ENCODE results near the gene CCDC33.
A peak's percentile ranks its signal among the peaks of the same experiment; 100 is the strongest.

The CCDC33 gene

DNA sequence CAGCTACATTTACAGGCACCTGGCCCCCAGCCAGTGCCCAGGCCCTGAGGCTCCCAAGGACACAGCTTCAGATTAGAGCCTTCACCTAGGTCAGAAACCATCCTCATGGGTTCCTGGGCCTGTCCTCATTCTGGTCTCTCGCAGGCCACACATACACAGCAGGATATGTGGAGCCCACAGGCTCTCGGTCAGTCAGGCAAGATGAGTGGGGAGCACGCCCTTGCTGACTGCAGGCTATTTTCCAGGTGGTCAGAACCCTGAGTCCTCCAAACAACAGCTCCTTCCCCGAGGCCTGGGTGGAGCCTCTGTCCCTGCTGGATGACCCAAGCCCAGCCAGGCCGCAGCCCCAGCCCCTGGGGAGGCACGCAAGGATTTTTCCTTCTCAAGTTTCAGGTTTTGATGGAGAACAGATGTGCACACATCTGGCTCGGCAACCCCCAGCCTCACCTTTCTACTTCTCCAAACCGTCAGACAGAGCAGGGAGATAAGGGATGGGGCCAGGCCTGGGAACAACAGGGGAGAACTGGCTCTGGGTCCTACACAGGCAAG is 35.2 kb upstream of the CCDC33 start:
- Histone ChIP-seq H2AK5ac (ENCODE audit: low read length) (no peak overlapping the region), H2BK5ac (ENCODE audit: low read length) (no peak overlapping the region), H2BK15ac (replicated peaks; ENCODE audit: low read depth) (no peak overlapping the region), H3K4me1 (ENCODE audit: control insufficient read depth, low read depth, low read length) (peaks cover 13% of the 10 kb centered on the region), H3K79me2 (ENCODE audit: control insufficient read depth, insufficient read depth, low read length) (no peaks in the 10 kb centered on the region), H3K4ac (ENCODE audit: low read depth, low read length) (no peak overlapping the region), H3K27me3 (ENCODE audit: insufficient read depth, low read length, poor library complexity) (no peaks in the 10 kb centered on the region), H3K4me2 (ENCODE audit: low read length) (no peak overlapping the region), H4K5ac (ENCODE audit: low read length) (no peak overlapping the region), H2BK120ac (ENCODE audit: low read depth, low read length) (no peak overlapping the region), H3K56ac (ENCODE audit: low read length) (peak overlapping the region; percentile 84), H3K36me3 (ENCODE audit: control insufficient read depth, insufficient read depth, low read length) (no peaks in the 10 kb centered on the region), H3K27ac (ENCODE audit: low read depth, low read length) (no peak overlapping the region), H3K18ac (ENCODE audit: low read length) (no peak overlapping the region), H3K4me3 (ENCODE audit: low read length) (no peak overlapping the region), H3K23ac (ENCODE audit: low read length) (no peak overlapping the region), H3K79me1 (ENCODE audit: low read length) (no peaks in the 10 kb centered on the region), H4K8ac (ENCODE audit: low read depth, low read length) (no peak overlapping the region), H3K9ac (ENCODE audit: low read length) (no peak overlapping the region)
- DNase-seq = peak; percentile 41
- no CpG with 5 or more reads among the region's 8 CpGs for WGBS (ENCODE audit: extremely low coverage, insufficient coverage, low lambda C conversion rate)

DNA sequence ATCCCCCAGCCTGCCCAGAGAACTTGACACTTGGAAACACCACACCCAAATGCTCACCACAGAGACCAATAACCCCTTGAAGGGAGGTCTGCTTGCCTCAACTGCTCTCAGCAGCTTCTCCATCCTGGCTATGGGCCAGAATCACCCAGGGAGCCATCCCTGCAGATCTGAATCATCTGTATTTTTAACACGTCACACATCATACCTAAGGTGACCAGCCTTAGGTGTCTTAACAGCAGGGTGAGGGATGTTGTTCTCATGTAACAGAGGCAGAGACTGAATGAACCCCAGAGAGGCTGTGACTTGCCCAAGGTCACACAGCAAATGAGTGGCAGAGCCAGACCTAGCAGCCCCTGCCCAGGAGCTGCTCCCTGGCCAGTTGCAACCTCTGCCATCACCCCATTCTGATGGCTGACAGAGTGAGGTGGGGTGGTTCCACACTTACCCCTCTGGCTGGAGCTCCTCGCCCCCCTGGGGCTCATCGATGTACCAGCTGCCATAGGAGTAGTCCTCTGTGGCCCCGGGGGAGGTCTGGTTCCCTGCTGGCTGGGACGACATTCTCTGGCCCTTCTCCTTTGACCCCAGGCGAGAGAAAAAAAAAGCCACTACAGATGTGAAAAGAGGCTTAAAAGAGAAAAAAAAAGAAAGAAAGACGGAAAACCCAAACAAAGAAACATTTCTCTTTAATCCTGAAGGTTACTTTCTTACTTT is 34.3 kb upstream of the CCDC33 start:
- Histone ChIP-seq H3K9ac (ENCODE audit: low read length) (peak overlapping the region; percentile 50), H2BK15ac (replicated peaks; ENCODE audit: low read depth) (no peak overlapping the region), H3K4ac (ENCODE audit: low read depth, low read length) (no peak overlapping the region), H3K27me3 (ENCODE audit: insufficient read depth, low read length, poor library complexity) (no peaks in the 10 kb centered on the region), H4K8ac (ENCODE audit: low read depth, low read length) (no peak overlapping the region), H2BK120ac (ENCODE audit: low read depth, low read length) (no peak overlapping the region), H3K36me3 (ENCODE audit: control insufficient read depth, insufficient read depth, low read length) (no peaks in the 10 kb centered on the region), H3K4me1 (ENCODE audit: control insufficient read depth, low read depth, low read length) (peaks cover 13% of the 10 kb centered on the region), H3K4me2 (ENCODE audit: low read length) (peak overlapping the region; percentile 65), H3K79me2 (ENCODE audit: control insufficient read depth, insufficient read depth, low read length) (no peaks in the 10 kb centered on the region), H3K4me3 (ENCODE audit: low read length) (no peak overlapping the region), H4K5ac (ENCODE audit: low read length) (no peak overlapping the region), H3K27ac (ENCODE audit: low read depth, low read length) (peak overlapping the region; percentile 46), H2AK5ac (ENCODE audit: low read length) (peak overlapping the region; percentile 7), H3K56ac (ENCODE audit: low read length) (peak overlapping the region; percentile 84), H3K18ac (ENCODE audit: low read length) (no peak overlapping the region), H3K23ac (ENCODE audit: low read length) (no peak overlapping the region), H3K79me1 (ENCODE audit: low read length) (no peaks in the 10 kb centered on the region), H2BK5ac (ENCODE audit: low read length) (no peak overlapping the region)
- WGBS (ENCODE audit: extremely low coverage, insufficient coverage, low lambda C conversion rate) = no CpG with 5 or more reads among the region's 7 CpGs
- DNase-seq = no peak

DNA sequence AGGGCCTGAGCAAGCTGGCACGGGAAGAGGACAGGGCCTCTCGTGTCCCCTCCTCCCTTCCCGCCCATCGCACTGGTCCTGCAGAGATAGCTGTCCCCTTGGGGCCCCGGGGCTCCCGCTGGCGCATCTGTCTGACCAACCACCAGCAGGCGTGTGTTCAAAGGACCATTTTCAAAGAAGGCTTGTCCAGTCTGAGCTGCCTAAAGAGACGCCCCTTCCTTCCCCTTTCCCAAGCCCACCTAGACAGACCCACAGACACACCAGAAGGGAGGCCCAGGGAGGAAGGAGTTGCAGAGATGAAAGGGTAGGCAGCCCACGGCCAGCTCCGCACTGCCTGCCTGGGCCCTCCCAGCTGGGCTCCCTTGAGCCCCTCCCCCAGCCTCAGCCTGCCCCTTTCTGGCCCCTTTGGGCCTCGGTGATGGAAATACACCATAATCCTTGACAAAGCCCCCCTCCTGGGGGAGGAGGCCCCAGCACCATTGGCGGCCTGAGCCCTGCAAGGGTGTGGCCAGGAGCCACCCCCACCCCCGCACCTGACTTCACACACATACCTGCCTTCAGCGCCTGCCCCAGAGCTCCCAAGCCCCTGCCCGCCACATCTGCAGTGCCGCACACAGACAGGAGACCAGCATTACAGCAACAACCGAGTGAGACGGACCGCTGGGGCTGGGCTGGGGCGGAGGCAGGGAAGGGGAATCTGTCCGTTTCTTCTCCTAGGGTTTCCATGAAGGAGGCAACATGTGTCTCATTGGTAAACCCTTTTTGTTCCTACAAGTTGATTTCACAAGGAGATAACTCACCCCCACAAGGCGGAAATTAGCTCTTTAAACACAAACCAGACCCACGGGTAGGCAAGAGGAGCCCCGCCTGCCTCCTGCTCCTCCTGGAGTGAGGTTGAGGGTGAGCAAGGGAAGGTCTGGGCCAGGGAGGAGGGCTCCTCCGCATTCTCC is 33.4 kb upstream of the CCDC33 start, which contains the start of gene STRA6:
STRA6 (minus strand) TSS at position 336 of the 950 bp plus-strand sequence. CDS start 520 bp downstream, outside the sequence.
- no peak within 1 kb of the TSS for H4K5ac ChIP-seq (ENCODE audit: low read length)
- H2BK15ac ChIP-seq (replicated peaks; ENCODE audit: low read depth) = no peak within 1 kb of the TSS
- H4K8ac ChIP-seq (ENCODE audit: low read depth, low read length) = no peak within 1 kb of the TSS
- peak within 1 kb of the TSS; percentile 71 for H3K9ac ChIP-seq (ENCODE audit: low read length)
- no peak within 1 kb of the TSS for H3K4ac ChIP-seq (ENCODE audit: low read depth, low read length)
- peak within 1 kb of the TSS; percentile 86 for H2AK5ac ChIP-seq (ENCODE audit: low read length)
- H3K23ac ChIP-seq (ENCODE audit: low read length) = no peak within 1 kb of the TSS
- peak within 1 kb of the TSS; percentile 18 for H2BK120ac ChIP-seq (ENCODE audit: low read depth, low read length)
- H3K27ac ChIP-seq (ENCODE audit: low read depth, low read length) = peak within 1 kb of the TSS; percentile 72
- peak within 1 kb of the TSS; percentile 87 for H3K56ac ChIP-seq (ENCODE audit: low read length)
- peak within 1 kb of the TSS; percentile 22 for H3K18ac ChIP-seq (ENCODE audit: low read length)
- no peaks in the 10 kb centered on the region for H3K79me1 ChIP-seq (ENCODE audit: low read length)
- H3K27me3 ChIP-seq (ENCODE audit: insufficient read depth, low read length, poor library complexity) = no peaks in the 10 kb centered on the region
- DNase-seq = peak; percentile 97
- no peaks in the 10 kb centered on the region for H3K79me2 ChIP-seq (ENCODE audit: control insufficient read depth, insufficient read depth, low read length)
- H2BK5ac ChIP-seq (ENCODE audit: low read length) = peak within 1 kb of the TSS; percentile 64
- no peak within 1 kb of the TSS for H3K4me3 ChIP-seq (ENCODE audit: low read length)
- peaks cover 13% of the 10 kb centered on the region for H3K4me1 ChIP-seq (ENCODE audit: control insufficient read depth, low read depth, low read length)
- no CpG with 5 or more reads among the region's 26 CpGs for WGBS (ENCODE audit: extremely low coverage, insufficient coverage, low lambda C conversion rate)
- no peaks in the 10 kb centered on the region for H3K36me3 ChIP-seq (ENCODE audit: control insufficient read depth, insufficient read depth, low read length)
- H3K4me2 ChIP-seq (ENCODE audit: low read length) = peak within 1 kb of the TSS; percentile 65

DNA sequence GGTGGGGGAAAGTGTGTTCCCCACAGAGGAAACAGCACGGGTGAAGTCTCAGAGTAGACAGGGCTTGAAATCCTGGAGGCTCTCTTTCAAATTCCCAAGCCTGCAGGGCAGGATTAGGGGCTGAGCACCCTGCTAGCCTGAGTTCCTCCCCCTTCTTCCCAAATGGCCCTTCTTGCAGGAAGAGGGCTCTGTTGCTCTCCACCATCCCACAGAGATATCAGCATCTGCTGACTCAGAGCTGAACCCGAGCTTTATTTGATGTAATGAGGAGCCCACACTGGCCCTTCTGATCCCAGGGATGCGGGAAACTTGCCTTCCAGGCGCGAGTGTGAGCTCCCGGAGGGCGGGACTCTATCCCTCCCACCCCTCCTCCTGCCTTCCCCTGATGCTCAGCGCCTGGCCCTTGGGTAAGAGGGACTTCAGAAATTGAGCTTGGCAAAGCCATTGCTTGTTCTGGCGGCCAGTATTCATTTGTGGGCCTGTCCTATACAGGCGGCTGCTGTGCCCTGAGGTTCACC is 32.2 kb upstream of the CCDC33 start:
- H4K5ac ChIP-seq (ENCODE audit: low read length) = no peak overlapping the region
- peak overlapping the region; percentile 28 for H3K4me2 ChIP-seq (ENCODE audit: low read length)
- H3K18ac ChIP-seq (ENCODE audit: low read length) = peak overlapping the region; percentile 22
- no peaks in the 10 kb centered on the region for H3K79me1 ChIP-seq (ENCODE audit: low read length)
- H3K27ac ChIP-seq (ENCODE audit: low read depth, low read length) = peak overlapping the region; percentile 72
- no peaks in the 10 kb centered on the region for H3K79me2 ChIP-seq (ENCODE audit: control insufficient read depth, insufficient read depth, low read length)
- peak overlapping the region; percentile 87 for H3K56ac ChIP-seq (ENCODE audit: low read length)
- no CpG with 5 or more reads among the region's 10 CpGs for WGBS (ENCODE audit: extremely low coverage, insufficient coverage, low lambda C conversion rate)
- peak overlapping the region; percentile 18 for H2BK120ac ChIP-seq (ENCODE audit: low read depth, low read length)
- DNase-seq = peak; percentile 88
- peak overlapping the region; percentile 78 for H2AK5ac ChIP-seq (ENCODE audit: low read length)
- no peak overlapping the region for H3K23ac ChIP-seq (ENCODE audit: low read length)
- H3K4me3 ChIP-seq (ENCODE audit: low read length) = no peak overlapping the region
- H3K4ac ChIP-seq (ENCODE audit: low read depth, low read length) = no peak overlapping the region
- peaks cover 18% of the 10 kb centered on the region for H3K4me1 ChIP-seq (ENCODE audit: control insufficient read depth, low read depth, low read length)
- H2BK5ac ChIP-seq (ENCODE audit: low read length) = peak overlapping the region; percentile 59
- H3K27me3 ChIP-seq (ENCODE audit: insufficient read depth, low read length, poor library complexity) = no peaks in the 10 kb centered on the region
- peak overlapping the region; percentile 71 for H3K9ac ChIP-seq (ENCODE audit: low read length)
- no peak overlapping the region for H4K8ac ChIP-seq (ENCODE audit: low read depth, low read length)
- no peak overlapping the region for H2BK15ac ChIP-seq (replicated peaks; ENCODE audit: low read depth)
- no peaks in the 10 kb centered on the region for H3K36me3 ChIP-seq (ENCODE audit: control insufficient read depth, insufficient read depth, low read length)

DNA sequence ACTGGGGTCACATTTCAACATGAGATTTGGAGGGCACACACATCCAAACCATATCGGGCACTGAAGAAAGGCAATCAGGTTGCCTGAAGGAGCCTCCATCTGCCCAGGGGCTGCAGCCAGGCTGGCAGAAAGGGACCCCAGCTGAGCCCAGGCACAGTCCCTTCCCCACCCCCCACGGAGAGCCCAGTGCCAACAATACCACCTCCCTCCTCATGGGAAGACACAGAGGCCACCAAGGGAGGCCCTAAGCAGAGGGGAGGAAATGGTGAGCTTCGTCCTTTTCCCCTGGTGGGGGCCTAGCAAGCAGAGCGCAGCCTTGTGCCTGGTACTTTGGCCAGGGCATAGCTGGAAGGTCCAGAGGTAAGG is 30.6 kb upstream of the CCDC33 start:
- Histone ChIP-seq H3K9ac (ENCODE audit: low read length) (no peak overlapping the region), H2BK120ac (ENCODE audit: low read depth, low read length) (no peak overlapping the region), H2AK5ac (ENCODE audit: low read length) (no peak overlapping the region), H3K27ac (ENCODE audit: low read depth, low read length) (no peak overlapping the region), H3K23ac (ENCODE audit: low read length) (peak overlapping the region; percentile 4), H3K27me3 (ENCODE audit: insufficient read depth, low read length, poor library complexity) (no peaks in the 10 kb centered on the region), H3K56ac (ENCODE audit: low read length) (no peak overlapping the region), H3K4me1 (ENCODE audit: control insufficient read depth, low read depth, low read length) (peaks cover 30% of the 10 kb centered on the region), H3K79me2 (ENCODE audit: control insufficient read depth, insufficient read depth, low read length) (no peaks in the 10 kb centered on the region), H3K79me1 (ENCODE audit: low read length) (no peaks in the 10 kb centered on the region), H3K4me2 (ENCODE audit: low read length) (no peak overlapping the region), H3K4me3 (ENCODE audit: low read length) (no peak overlapping the region), H3K18ac (ENCODE audit: low read length) (no peak overlapping the region), H4K5ac (ENCODE audit: low read length) (no peak overlapping the region), H3K4ac (ENCODE audit: low read depth, low read length) (no peak overlapping the region), H3K36me3 (ENCODE audit: control insufficient read depth, insufficient read depth, low read length) (no peaks in the 10 kb centered on the region), H2BK15ac (replicated peaks; ENCODE audit: low read depth) (no peak overlapping the region), H2BK5ac (ENCODE audit: low read length) (no peak overlapping the region), H4K8ac (ENCODE audit: low read depth, low read length) (no peak overlapping the region)
- no peak for DNase-seq
- WGBS (ENCODE audit: extremely low coverage, insufficient coverage, low lambda C conversion rate) = no CpG with 5 or more reads among the region's 4 CpGs
